GM19468 (cell line): ENCODE data around the gene TRAPPC5.

Source experiments
- ATAC-seq: cut with Tn5 transposase; IDR thresholded peaks from one replicate; pipeline ENCODE4 v1.9.1; 2021; ENCODE audit warnings: mild to moderate bottlenecking, moderate library complexity, moderate number of reproducible peaks; ENCODE audit not compliant: unreplicated experiment; ENCODE audit errors: extremely low read depth

TRAPPC5 gene

DNA sequence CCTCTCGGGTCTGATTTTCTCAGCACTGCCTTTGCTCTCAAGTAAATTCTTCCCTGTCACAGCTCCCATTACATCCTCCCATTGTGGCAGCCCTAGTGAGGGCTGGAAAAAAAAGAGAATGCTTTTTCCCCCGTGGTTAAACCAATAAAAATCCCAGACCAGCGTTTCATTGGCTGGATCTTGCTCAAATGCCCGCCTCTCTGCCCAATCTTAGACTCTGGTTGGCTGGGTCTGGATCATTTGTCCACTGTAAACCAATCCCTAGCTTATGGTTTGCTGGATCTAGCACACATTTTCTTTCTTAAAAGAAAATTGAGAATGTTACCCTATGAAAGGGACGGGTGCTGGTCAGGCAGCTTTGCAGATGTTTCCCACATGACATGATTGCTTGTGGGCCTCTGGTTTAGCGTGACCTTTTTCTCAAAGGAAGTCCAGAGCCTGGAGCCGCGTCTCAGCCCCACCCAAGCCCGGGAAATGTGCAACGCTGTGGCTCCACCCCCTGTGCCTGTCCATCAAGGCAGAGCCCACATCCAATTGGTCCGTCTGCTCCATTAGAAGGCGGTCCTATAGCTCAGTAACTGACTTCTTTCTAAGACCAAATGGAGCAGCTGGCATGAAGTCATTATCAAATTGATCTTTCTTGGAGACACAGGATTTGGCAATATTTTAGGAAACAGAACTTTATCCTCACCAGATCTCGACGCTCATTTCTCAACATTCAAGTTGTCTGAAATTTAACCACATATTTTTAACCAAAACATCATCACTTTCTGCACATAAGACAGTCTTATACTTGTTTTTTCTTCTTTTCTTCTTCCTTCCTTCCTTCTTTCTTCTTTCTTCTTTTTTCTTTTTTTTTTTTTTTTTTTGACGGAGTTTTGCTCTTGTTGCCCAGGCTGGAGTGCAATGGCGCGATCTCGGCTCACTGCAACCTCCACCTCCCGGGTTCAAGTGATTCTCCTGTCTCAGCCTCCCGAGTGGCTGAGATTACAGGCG lies 6.3 kb upstream of the TRAPPC5 start:
- ATAC-seq, result no peak

DNA sequence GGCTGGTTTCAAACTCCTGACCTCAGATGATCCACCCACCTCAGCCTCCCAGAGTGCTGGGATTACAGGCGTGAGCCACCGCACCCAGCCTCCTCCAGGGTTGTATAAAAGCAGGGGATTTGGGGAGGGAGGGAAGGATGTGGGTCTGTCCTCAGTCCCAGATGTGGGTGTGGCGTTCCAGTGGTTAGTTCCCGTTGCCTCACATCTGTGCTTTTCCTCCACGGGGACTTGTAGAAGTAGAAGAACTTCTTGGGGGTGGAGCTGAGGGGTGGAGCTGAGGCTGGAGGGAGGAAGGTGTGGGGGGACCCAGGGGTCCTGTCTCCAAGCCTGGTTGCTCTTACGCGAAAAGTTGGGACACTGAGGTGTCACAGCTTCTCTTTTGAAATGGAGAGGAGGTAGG lies 4.3 kb upstream of the TRAPPC5 start:
- no peak for ATAC-seq

DNA sequence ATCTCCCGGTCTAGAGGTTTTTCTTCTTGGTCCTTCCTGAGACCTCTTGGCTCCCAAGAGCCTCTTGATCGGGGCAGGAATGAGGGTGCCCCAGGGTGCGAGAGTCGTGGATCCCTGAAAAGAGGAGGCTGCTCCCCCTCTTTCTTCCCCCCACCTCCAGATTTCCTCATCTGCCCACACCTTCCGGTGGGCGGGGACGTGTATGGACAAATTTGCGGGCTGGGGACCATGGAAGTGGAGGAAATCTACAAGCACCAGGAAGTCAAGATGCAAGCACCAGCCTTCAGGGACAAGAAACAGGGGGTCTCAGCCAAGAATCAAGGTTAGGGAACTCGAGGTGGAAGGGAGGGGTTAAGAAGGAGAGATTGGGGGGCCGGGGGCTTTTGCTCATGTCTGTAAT lies 3.8 kb upstream of the TRAPPC5 start, which contains the start of gene MCEMP1:
MCEMP1 (plus strand) TSS at position 237 of the 400 bp plus-strand sequence; CDS start at position 268, 31 bp downstream.
- no peak for ATAC-seq

DNA sequence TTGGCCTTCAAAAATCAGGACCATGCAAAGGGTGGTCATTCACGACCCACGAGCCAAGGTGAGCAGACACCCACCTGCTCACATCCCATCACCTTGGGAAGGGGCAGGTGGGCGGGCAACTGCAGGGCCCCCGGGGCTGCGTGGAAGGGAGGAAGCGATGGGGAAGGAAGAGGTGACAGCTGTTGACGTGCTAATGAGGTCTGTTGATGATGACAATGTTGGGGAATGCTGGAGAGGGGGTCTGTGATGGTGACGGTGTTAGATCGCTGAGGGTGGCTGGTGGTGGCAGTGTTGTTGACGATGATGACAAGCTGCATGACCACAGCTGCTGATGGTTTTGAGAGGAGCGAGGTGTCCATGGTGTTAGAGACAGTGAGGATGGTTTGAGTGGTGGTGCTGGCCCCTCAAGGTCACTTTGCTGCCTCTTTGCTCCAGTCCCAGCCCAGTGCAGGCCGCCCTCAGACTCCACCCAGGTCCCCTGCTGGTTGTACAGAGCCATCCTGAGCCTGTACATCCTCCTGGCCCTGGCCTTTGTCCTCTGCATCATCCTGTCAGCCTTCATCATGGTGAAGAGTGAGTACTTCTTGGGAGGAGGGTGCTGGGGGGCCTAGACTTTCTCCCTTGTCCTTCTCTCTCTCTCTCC lies 2.8 kb upstream of the TRAPPC5 start:
- no peak for ATAC-seq

DNA sequence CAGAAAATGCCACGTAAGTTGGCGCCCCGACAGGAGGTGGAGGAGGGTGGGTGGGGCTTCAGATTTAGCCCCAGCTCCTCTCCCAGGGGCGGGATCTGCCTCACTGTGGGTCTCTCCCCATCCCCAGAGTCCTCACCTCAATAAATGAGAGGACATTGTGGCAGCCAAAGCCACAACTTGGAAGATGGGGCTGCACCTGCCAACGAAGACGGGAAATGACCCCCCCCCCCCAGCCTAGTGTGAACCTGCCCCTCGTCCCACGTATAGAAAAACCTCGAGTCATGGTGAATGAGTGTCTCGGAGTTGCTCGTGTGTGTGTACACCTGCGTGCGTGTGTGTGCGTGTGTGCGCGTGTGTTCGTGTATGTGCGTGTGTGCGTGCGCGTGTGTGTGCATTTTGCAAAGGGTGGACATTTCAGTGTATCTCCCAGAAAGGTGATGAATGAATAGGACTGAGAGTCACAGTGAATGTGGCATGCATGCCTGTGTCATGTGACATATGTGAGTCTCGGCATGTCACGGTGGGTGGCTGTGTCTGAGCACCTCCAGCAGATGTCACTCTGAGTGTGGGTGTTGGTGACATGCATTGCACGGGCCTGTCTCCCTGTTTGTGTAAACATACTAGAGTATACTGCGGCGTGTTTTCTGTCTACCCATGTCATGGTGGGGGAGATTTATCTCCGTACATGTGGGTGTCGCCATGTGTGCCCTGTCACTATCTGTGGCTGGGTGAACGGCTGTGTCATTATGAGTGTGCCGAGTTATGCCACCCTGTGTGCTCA lies 1.5 kb upstream of the TRAPPC5 start:
- ATAC-seq, result no peak

DNA sequence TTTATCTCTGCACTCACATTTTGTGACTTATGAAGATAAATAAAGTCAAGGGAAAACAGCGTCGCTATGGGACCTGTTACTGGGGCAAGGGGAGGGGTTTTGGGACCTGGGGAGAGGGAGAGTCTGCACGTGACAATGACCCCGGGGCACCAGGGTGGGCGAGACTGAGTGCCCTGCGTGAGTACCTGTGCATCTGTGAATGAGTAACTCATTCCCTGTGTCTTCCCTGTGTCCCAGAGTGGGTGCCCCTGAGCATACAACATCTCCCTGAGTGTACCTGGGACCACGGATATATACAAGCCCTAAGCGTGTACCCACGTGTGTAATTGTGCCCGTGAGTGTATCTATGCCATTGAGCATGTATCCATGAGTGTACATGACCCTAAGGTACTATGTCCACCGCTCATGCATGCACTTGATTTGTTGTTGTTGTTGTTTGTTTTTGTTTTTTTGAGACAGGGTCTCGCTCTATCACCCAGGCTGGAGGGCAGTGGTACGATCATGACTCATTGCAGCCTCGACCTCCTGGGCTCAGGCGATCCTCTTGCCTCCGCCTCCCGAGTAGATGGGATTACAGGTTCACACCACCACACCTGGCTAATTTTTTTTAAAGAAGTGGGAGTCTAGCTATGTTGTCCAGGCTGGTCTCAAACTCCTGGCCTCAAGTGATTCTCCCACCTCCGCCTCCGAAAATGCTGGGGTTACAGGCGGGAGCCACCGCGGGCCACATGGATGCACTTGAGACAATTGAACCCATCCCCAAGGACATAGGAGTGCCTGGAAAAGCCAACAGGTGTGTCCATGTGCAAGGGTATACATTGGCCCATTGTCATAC lies 645 bp upstream of the TRAPPC5 start:
- ATAC-seq, result no peak

DNA sequence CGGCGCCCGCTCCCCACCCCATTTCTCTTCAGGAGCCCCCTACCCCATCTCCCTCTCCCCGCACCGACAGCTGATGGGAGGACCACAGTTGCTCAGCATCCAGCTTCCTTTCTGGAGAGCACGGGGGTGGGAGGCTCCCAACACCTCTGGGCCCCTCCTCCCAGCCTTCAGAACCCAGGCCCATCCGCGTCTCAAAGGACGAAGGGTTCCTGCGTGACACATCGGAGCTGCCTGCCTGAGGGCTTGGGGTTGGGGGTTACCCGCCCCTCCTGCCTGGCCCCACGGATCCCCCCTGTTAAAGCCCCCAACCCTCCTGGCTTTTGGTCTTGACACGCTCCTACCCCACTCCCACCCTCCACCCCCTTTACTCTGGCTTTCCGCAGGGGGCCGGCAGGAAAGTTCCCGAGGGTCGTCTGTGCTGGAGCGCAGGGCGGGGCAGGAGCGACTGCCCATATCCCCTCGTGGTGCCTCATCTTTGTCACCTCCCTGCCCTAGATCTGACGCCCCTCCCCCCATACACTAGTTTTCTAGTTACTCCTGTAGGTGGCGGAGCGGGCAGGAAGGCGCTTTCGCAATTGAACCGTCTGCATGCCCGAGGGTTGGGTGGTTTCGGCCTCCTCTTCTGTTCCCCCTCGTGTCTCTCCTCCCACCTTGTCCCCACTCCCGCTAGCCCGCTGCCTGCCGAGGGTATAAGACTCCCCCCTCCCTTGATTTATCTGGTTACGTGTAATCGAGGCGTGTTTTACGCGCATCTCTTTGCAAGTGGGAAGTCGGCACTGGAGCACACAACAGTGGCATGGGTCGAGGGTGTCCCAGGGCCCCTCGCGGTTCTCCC lies 924 bp downstream of the TRAPPC5 start:
- ATAC-seq, result no peak

DNA sequence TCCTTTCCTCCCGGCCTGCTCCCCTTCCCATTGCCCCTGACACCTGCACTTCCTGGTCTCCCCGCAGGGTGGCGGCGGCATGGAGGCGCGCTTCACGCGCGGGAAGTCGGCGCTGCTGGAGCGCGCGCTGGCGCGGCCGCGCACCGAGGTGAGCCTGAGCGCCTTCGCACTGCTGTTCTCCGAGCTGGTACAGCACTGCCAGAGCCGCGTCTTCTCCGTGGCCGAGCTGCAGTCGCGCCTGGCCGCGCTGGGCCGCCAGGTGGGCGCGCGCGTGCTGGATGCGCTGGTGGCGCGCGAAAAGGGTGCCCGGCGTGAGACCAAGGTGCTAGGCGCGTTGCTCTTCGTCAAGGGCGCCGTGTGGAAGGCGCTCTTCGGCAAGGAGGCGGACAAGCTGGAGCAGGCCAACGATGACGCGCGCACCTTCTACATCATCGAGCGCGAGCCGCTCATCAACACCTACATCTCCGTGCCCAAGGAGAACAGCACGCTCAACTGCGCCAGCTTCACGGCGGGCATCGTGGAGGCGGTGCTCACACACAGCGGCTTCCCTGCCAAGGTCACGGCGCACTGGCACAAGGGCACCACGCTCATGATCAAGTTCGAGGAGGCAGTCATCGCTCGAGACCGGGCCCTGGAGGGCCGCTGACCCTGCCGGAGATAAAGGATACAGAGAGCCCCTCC lies 1.7 kb downstream of the TRAPPC5 start:
- no peak for ATAC-seq

GRCh38 chr19:7685546-7686445 lies 5.2 kb downstream of the TRAPPC5 start:
- no peak for ATAC-seq

- no peak for ATAC-seq
These were observed 6.5 kb downstream of the TRAPPC5 start for GRCh38 chr19:7687177-7687576.

- ATAC-seq, result no peak
These were observed 8.5 kb downstream of the TRAPPC5 start for GRCh38 chr19:7689165-7689564.

DNA sequence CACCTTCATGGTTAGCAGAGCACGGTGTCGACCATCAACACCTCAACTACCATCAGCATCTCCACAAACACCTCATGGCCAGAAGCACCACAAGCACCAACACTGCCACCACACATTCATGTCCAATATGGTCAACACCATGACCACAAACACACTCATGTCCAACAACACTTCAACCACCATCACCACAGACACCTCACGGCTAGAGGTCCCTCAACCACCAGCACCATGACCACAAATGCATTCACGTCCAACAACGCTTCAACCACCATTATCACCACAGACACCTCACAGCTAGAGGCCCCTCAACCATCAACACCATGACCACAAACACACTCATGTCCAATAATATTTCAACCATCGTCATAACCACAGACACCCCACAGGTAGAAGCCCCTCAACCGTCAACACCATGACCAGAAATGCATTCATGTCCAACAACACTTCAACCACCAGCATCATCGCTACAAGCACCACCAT lies 10.2 kb downstream of the TRAPPC5 start:
- no peak for ATAC-seq

- ATAC-seq, result no peak
These were observed 10.9 kb downstream of the TRAPPC5 start for GRCh38 chr19:7691497-7691896.

GRCh38 chr19:7692417-7693088 lies 11.9 kb downstream of the TRAPPC5 start:
- ATAC-seq, result no peak

DNA sequence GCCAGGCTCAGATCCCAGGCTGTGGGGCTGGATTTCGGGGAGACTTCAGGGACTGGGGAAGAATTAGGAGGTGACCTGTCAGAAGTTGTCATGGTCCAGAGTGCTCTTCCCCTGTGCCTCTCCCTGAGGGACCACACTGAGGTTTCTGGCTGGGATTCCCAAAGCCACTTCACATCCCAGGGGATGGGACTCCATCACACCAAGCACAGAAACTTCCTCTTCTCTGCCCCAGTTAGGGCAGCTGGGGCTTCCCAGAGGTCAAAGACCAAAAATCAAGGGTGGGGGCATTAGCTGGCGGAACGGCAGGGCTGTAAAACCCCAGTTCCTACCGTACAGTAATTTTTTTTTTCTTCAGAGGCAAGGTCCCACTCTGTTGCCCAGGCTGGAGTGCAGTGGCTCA lies 13.9 kb downstream of the TRAPPC5 start:
- no peak for ATAC-seq

GRCh38 chr19:7697721-7698287 lies 17.2 kb downstream of the TRAPPC5 start:
- no peak for ATAC-seq
